ENCODE data around the gene FFAR2.
"Not testable (repeated sequence)": the region's sequence is repeated elsewhere in the genome, so short reads cannot be mapped to it uniquely, and the experiment has no call there.

Gene FFAR2

GRCh38 chr19:35455616-35456201 lies 7.7 kb downstream of the FFAR2 start:
- no peak for DNase-seq (ENCODE audit: low spot score)

DNA sequence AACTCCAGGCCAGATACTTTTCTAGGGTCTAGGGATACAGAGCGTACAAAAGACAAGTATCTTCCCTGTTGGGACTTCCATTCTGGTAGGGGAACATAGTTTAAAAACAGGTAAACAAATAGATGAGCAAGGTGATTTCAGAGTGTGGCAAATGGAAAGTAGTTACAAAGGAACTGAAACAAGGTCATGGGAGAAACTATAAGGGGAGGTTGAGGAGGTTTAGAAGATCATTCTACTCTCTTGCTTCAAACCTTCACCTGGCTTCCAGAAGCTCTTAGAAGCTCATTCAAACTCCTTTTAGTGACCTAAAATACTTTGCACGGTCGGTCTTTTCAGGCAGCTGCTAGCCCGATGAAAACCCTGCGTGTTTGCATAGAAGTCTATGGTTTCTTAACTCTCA lies 9.1 kb downstream of the FFAR2 start:
- DNase-seq (ENCODE audit: low spot score): no peak

DNA sequence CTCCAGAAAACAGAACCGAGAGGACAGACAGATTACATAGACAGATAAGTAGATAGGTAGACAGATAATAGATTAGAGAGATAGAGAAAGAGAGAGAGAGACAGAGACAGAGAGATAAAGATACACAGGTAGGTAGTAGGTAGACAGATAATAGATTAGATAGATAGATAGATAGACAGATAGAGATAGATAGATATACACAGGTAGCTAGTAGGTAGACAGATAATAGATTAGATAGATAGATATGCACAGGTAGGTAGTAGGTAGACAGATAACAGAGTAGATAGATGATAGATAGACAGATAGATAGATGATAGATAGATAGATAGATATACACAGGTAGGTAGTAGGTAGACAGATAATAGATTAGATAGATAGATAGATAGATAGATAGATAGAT lies 10.1 kb downstream of the FFAR2 start:
- DNase-seq (ENCODE audit: low spot score): no peak

DNA sequence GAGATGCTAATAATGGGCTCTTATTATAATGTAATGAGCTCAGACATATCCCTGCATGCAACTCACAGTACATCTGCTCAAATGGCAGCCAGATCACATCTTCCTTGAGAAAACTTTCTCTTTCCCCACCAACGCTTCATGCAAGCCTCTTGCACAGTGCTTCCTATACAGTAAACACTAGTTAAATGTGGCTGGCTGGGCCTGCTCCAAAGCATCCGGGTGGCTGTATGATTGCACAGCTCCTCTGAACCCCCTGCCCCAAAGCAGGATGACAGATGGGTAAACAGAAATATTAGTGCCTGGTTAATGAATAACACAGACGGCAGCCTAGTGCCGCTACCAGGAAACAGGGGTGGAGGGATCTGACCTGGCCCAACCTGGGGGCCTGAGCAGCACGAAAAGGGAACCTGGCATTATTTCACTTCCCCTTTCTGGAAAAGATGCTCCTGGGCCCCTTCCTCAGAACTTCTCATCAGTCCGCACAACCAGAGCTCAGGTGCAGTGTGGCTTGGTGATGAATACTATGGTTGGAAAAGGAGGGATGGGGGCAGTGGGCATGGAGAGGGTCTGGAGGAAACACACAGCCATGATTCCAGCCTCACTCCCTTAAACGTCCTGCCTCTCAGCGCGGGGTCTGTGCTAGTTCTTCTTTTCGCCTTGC lies 10.8 kb downstream of the FFAR2 start:
- DNase-seq (ENCODE audit: low spot score): peak; percentile 86

- peak; percentile 54 for DNase-seq (ENCODE audit: low spot score)
Observed at GRCh38 chr19:35459414-35460082, 11.5 kb downstream of the FFAR2 start.

DNA sequence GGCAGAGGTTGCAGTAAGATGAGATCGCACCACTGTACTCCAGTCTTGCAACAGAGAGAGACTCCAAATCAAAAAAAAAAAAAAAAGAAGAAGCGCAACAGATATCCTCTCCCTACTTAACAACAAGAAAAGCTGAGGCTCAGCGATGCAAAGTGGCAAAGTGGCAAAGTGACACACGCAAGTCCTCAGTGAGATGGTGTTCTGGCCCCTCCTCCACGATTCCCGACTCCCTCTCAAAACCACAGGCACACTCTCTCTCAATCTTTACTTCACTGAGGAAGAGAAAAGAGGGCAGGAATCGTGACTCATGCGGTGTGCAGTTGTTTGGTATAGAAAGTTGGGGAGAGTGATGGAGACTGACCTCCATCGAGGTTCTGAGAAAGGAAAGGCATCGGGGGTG lies 12.6 kb downstream of the FFAR2 start:
- no peak for DNase-seq (ENCODE audit: low spot score)

GRCh38 chr19:35461060-35461459 lies 13.0 kb downstream of the FFAR2 start:
- no peak for DNase-seq (ENCODE audit: low spot score)

- DNase-seq (ENCODE audit: low spot score): not testable (repeated sequence)
Observed at GRCh38 chr19:35461788-35462187, 13.7 kb downstream of the FFAR2 start.

DNA sequence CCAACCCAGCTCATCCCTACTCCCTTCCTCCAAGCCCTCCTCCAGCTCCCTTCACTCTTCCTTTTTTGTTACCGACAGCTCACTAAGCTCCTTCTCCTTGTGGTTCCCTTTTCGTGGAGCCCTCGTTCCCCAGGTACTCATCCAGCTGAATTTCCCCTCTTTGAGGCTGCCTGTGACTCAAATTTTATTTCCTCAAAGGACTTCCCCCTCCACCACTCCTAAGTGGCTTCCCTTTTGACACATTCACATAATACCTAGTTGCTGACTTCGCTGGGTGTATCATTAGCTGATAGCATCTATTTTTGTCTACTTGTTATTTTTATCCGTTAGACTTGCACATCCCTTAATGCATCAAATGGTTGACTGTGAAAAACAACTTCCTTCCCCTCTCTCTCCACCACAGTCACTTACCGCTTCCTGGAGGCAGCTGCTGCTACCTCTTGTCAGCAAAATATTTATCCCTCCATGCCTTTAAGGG lies 14.5 kb downstream of the FFAR2 start:
- no peak for DNase-seq (ENCODE audit: low spot score)

GRCh38 chr19:35462956-35463355 lies 14.9 kb downstream of the FFAR2 start:
- not testable (repeated sequence) for DNase-seq (ENCODE audit: low spot score)

DNA sequence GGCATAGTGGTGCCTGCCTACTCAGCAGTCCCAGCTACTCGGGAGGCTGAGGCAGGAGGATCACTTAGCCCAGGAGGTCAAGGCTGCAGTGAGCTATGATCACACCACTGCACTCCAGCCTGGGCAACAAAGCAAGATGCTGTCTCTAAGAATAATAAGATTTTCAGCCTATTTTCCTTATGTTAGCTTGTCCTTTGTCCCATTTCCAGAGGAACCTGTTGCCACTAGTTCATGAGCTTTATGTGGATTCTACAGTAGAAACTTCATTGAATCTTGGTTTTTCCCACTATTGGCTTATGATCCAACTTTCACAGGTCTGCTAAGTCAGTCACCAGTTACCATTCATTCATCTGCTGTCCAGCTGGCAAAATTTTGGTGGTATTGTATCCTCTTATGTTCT lies 18.2 kb downstream of the FFAR2 start:
- no peak for DNase-seq (ENCODE audit: low spot score)

DNA sequence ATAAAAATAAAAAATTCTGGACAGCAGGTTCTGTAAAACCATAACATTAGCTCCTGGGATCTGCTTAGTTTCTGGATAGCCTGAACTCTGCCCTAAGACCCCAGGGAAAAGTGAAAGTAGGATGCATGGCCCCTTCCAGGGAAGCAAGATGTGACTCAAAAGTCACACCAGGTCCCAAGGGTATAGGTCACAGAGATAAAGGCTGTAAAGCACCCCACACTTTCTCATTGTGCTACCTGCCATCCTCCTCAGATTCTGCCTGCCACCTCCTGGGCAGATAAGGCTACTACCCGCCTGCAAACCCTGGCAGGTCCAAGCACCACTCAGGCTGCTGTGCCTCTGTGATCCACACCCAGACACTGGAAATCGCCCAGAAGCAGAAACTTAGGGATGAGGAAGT lies 20.6 kb downstream of the FFAR2 start:
- DNase-seq (ENCODE audit: low spot score): peak; percentile 69

- no peak for DNase-seq (ENCODE audit: low spot score)
Observed at GRCh38 chr19:35470128-35470527, 22.1 kb downstream of the FFAR2 start.

GRCh38 chr19:35471075-35471474 lies 23.0 kb downstream of the FFAR2 start:
- not testable (repeated sequence) for DNase-seq (ENCODE audit: low spot score)

DNA sequence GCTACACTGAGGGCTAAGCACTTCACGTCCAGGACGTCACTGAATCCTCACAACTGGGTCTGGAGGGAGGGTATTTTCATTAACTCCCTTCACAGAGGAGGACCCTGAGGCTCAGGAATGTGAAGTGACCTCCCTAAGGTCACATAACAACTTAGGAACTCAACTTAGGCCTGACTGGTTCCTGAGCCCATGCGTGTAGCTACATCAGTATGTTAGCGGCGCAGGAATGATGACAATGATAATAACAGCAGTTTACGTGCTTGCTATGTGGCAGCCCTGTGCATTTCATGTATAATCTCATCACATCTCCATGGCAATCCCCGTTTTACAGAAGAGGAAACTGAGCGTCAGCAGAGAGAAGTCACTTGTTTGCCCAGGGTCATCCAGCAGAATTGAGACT lies 23.9 kb downstream of the FFAR2 start:
- DNase-seq (ENCODE audit: low spot score): no peak

GRCh38 chr19:35474104-35474503 lies 26.0 kb downstream of the FFAR2 start:
- no peak for DNase-seq (ENCODE audit: low spot score)

DNA sequence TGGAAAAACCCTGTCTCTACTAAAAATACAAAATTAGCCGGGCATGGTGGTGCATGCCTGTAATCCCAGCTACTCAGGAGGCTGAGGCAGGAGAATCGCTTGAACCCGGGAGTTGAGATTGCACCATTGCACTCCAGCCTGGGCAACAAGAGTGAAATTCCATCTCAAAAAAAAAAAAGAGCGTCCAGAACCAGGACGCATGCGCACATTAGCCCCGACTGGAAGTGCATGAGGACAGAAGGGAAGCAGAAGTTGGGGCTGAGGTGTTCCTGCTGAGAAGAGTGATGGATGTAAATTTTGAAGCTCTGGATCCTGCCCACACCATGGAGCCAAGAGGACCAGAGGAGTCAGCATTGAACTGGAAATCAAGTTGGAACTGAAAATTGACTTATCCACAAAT lies 26.5 kb downstream of the FFAR2 start:
- not testable (repeated sequence) for DNase-seq (ENCODE audit: low spot score)

- no peak for DNase-seq (ENCODE audit: low spot score)
Observed at GRCh38 chr19:35476149-35476548, 28.1 kb downstream of the FFAR2 start.

DNA sequence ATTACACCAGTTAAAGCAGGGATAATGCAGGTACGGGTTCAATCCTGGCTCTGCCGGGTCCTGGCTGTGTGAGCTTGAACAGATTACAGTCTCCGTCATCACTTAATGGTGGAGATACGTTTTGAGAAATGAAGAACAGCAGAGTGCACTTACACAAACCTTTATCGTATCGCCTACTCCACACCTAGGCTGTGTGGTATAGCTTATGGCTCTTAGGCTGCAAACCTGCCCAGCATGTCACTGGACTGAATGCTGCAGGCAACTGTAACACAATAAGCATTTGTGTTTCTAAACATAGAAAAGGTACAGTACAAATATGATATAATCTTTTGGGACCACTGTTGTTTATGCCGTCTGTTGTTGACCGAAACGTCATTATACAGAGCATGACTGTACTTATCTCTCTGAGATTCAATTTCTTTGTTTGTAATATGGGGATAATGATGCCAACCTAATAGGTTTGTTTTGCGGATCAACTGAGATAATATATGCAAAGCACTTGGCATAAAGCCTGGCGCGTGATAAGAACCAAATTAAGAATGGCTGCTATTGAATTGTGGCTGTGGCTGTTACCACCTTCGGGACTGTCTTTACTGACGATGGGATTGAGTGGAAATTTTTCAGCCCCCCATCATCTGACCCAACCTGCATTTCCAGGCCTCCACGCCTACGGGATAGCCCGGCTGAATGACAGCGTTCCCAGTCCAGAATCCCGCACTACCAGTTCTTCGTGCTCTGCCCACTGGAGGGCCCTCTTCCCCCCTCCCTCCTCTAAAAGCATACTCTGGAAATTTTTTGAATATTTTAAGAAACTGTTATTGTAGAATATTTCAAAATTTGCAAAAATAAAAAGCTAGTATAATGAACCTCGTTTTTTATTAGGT lies 31.0 kb downstream of the FFAR2 start:
- DNase-seq (ENCODE audit: low spot score): no peak

GRCh38 chr19:35483089-35483488 lies 35.0 kb downstream of the FFAR2 start:
- no peak for DNase-seq (ENCODE audit: low spot score)

DNA sequence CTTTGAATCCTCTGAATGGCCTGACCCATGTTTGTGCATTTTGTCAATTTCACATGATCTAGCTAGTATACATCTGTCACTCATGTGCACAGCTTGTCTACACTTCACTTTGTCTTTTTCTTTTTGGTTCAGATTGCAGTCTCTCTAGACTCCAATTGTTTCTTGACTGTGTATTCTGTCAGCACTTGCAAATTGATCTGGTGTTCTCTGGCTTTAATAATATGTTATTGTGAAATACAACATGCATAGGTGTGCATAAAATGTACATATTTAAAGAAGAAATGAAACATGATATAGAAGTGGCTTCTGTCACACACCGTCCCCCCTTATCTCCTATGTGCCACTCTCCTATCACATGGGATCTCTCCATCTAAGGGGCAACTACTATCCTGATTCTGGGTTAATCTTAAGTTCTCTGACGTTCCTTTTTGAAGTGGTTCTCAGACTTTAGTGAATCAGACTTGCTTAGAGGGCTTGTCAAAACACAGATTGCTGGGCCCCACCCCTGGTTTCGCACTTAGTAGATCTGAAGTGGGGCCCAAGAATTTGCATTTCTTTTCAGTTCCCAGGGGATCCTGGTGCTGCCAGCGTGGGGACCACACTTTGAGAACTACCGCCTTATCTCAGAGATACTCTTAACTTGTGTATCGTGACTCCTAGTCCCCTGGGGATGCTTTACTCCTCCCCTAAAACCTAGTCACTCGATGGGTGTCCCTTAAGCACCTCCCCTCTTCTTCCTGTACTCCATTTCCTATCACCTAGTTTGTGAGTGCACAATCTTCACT lies 36.4 kb downstream of the FFAR2 start:
- DNase-seq (ENCODE audit: low spot score): no peak

GRCh38 chr19:35486268-35486708 lies 38.2 kb downstream of the FFAR2 start:
- DNase-seq (ENCODE audit: low spot score): no peak

Data from HuH-7 (cell line).